GM19324 (cell line): ENCODE results near the gene EML6.
"Not testable (repeated sequence)": the region's sequence is repeated elsewhere in the genome, so short reads cannot be mapped to it uniquely, and the experiment has no call there.

Experiments
- ATAC-seq: cut with Tn5 transposase; IDR thresholded peaks from one replicate; pipeline ENCODE4 v1.9.1; 2021; ENCODE audit warnings: mild to moderate bottlenecking, moderate library complexity; ENCODE audit not compliant: unreplicated experiment, low FRiP score

EML6 gene

GRCh38 chr2:54871457-54872107, 148.1 kb downstream of the EML6 start:
- no peak for ATAC-seq

- no peak for ATAC-seq
Measured at GRCh38 chr2:54872780-54873179, 149.3 kb downstream of the EML6 start.

GRCh38 chr2:54873236-54873635, 149.8 kb downstream of the EML6 start:
- ATAC-seq, result not testable (repeated sequence)

- no peak for ATAC-seq
Measured at GRCh38 chr2:54876764-54877163, 153.3 kb downstream of the EML6 start.

GRCh38 chr2:54878182-54878581, 154.7 kb downstream of the EML6 start:
- ATAC-seq, result no peak

GRCh38 chr2:54879032-54879431, 155.6 kb downstream of the EML6 start:
- ATAC-seq, result no peak

GRCh38 chr2:54879598-54880332, 156.3 kb downstream of the EML6 start:
- ATAC-seq, result no peak

- ATAC-seq, result no peak
Measured at GRCh38 chr2:54880428-54880827, 157.0 kb downstream of the EML6 start.

GRCh38 chr2:54881759-54882158, 158.3 kb downstream of the EML6 start:
- ATAC-seq, result no peak

- no peak for ATAC-seq
Measured at GRCh38 chr2:54885891-54886290, 162.4 kb downstream of the EML6 start.

- no peak for ATAC-seq
Measured at GRCh38 chr2:54887850-54888545, 164.5 kb downstream of the EML6 start.

- ATAC-seq, result no peak
Measured at GRCh38 chr2:54889053-54889452, 165.6 kb downstream of the EML6 start.

GRCh38 chr2:54891909-54892308, 168.4 kb downstream of the EML6 start:
- no peak for ATAC-seq

GRCh38 chr2:54894467-54894866, 171.0 kb downstream of the EML6 start:
- ATAC-seq, result no peak

- no peak for ATAC-seq
Measured at GRCh38 chr2:54895730-54896129, 172.3 kb downstream of the EML6 start.

GRCh38 chr2:54897420-54898310, 174.2 kb downstream of the EML6 start:
- no peak for ATAC-seq

- ATAC-seq, result no peak
Measured at GRCh38 chr2:54898456-54899226, 175.2 kb downstream of the EML6 start.

GRCh38 chr2:54899576-54900200, 176.2 kb downstream of the EML6 start:
- no peak for ATAC-seq

- ATAC-seq, result no peak
Measured at GRCh38 chr2:54901224-54901986, 177.9 kb downstream of the EML6 start.
